Right atrium auricular region (tissue), 2 donors: Measurements from ENCODE around the gene RNF175. TPM values are rescaled to one million over a fixed set of nuclear protein-coding genes. Genes with fewer than 3 reads are reported as not detected.
A peak's percentile ranks its signal among the peaks of the same experiment; 100 is the strongest.

Experiments used
- DNase-seq: peaks from one replicate; pipeline ENCODE4 v3.0.0-alpha.2; 2019; ENCODE audit warnings: low spot score
- H3K27ac ChIP-seq, 2 donors: fragments of 200-600 bp; sonication (generic); 1 replicate in 1 of 2; 2 replicates in 1 of 2; pipeline ENCODE4 v1.5.1; 2016 to 2019
- H3K27me3 ChIP-seq, 2 donors: fragments of 200-600 bp; sonication (generic); one replicate each; pipeline versions ENCODE4 v1.5.1 to v1.6.0; 2017 to 2019
- H3K36me3 ChIP-seq: fragments of 200-600 bp; sonication (generic); one replicate; pipeline ENCODE4 v1.5.1; 2016
- H3K4me1 ChIP-seq, 2 donors: fragments of 200-600 bp; sonication (generic); one replicate each; pipeline versions ENCODE4 v1.5.1 to v1.6.0; 2017 to 2019
- H3K4me3 ChIP-seq, 2 donors: fragments of 200-600 bp; sonication (generic); 1 replicate in 1 of 2; 2 replicates in 1 of 2; pipeline ENCODE4 v1.5.1; 2017 to 2019; ENCODE audit warnings: mild to moderate bottlenecking in 1 of 2, moderate library complexity in 1 of 2
- H3K9me3 ChIP-seq, 2 donors: fragments of 200-600 bp; sonication (generic); one replicate each; pipeline ENCODE4 v1.5.1; 2019
- CTCF ChIP-seq, 2 donors: fragments of 200-600 bp; sonication (generic); IDR thresholded peaks; one replicate each; pipeline ENCODE4 v1.5.1; 2019; ENCODE audit warnings: antibody characterized with exemption in 2 of 2
- total RNA-seq, 2 donors: library from RNA; depleted of rRNA; stranded (reverse); fragments of >200 nt; gene quantifications; one replicate each; pipeline ENCODE4 v1.1.0, GENCODE V29; 2016

The RNF175 gene
- total RNA-seq, 2 donors from 2014 or later: 5.3 to 10.2 TPM

- DNase-seq: peak; percentile 75
- Histone ChIP-seq H3K9me3 (no peaks in the 10 kb centered on the region), H3K27ac (no peak overlapping the region), H3K36me3 (no peaks in the 10 kb centered on the region), H3K4me3 (peak overlapping the region; percentile 7 to 38), H3K4me1 (peaks cover 0 to 45% of the 10 kb centered on the region in 2 donors), H3K27me3 (peaks cover 10 to 28% of the 10 kb centered on the region in 2 donors)
- TF ChIP-seq CTCF (IDR thresholded peaks at IDR 0.05): peak in 1 of 2 donors; percentile 56
Observed at GRCh38 chr4:153791746-153792617, 32.2 kb upstream of the RNF175 start.

- H3K36me3 ChIP-seq: no peaks in the 10 kb centered on the region
- H3K4me3 ChIP-seq: peak overlapping the region in 1 of 2 donors; percentile 31
- H3K4me1 ChIP-seq: peaks cover 0 to 45% of the 10 kb centered on the region in 2 donors
- DNase-seq: no peak
- no peaks in the 10 kb centered on the region for H3K9me3 ChIP-seq
- H3K27me3 ChIP-seq: peaks cover 10 to 28% of the 10 kb centered on the region in 2 donors
- TF ChIP-seq CTCF (IDR thresholded peaks at IDR 0.05): peak in 1 of 2 donors; percentile 44
- no peak overlapping the region for H3K27ac ChIP-seq
Observed at GRCh38 chr4:153790962-153791551, 31.2 kb upstream of the RNF175 start.

- Histone ChIP-seq H3K27me3 (peaks cover 10 to 28% of the 10 kb centered on the region in 2 donors), H3K4me1 (peaks cover 0 to 45% of the 10 kb centered on the region in 2 donors), H3K27ac (no peak overlapping the region), H3K4me3 (peak overlapping the region in 1 of 2 donors; percentile 31), H3K9me3 (no peaks in the 10 kb centered on the region), H3K36me3 (no peaks in the 10 kb centered on the region)
- no peak for DNase-seq
- TF ChIP-seq CTCF (IDR thresholded peaks at IDR 0.05): no peak
Observed at GRCh38 chr4:153790500-153790865, 30.7 kb upstream of the RNF175 start.

GRCh38 chr4:153789741-153790499, 30.1 kb upstream of the RNF175 start:
- no peak for TF ChIP-seq CTCF (IDR thresholded peaks at IDR 0.05)
- H3K27me3 ChIP-seq: peaks cover 10 to 28% of the 10 kb centered on the region in 2 donors
- DNase-seq: no peak
- peak overlapping the region in 1 of 2 donors; percentile 40 for H3K4me3 ChIP-seq
- H3K9me3 ChIP-seq: no peaks in the 10 kb centered on the region
- no peak overlapping the region for H3K27ac ChIP-seq
- H3K36me3 ChIP-seq: no peaks in the 10 kb centered on the region
- H3K4me1 ChIP-seq: peaks cover 0 to 45% of the 10 kb centered on the region in 2 donors

GRCh38 chr4:153788413-153789276, 28.8 kb upstream of the RNF175 start, which contains the start of gene SFRP2:
SFRP2 (minus strand) TSS chr4:153789083; CDS start chr4:153788835, 248 bp downstream.
- Histone ChIP-seq H3K27me3 (peaks cover 10 to 28% of the 10 kb centered on the region in 2 donors), H3K4me1 (peaks cover 0 to 45% of the 10 kb centered on the region in 2 donors), H3K4me3 (peak within 1 kb of the TSS; percentile 11 to 40), H3K36me3 (no peaks in the 10 kb centered on the region), H3K27ac (no peak within 1 kb of the TSS), H3K9me3 (no peaks in the 10 kb centered on the region)
- no peak for TF ChIP-seq CTCF (IDR thresholded peaks at IDR 0.05)
- no peak for DNase-seq
